GM12872 (cell line): ENCODE results near the gene CEACAM16.

Experiments
- TF ChIP-seq, protein P1 (sequence below): IDR thresholded peaks from 3 replicates; pipeline ENCODE4 v1.5.1; 2011; ENCODE audit warnings: low read depth, mild to moderate bottlenecking, low read length, moderate library complexity; ENCODE audit not compliant: insufficient read depth

CEACAM16 gene

GRCh38 chr19:44689290-44690130, 9.4 kb upstream of the CEACAM16 start:
- TF ChIP-seq, protein P1, sequence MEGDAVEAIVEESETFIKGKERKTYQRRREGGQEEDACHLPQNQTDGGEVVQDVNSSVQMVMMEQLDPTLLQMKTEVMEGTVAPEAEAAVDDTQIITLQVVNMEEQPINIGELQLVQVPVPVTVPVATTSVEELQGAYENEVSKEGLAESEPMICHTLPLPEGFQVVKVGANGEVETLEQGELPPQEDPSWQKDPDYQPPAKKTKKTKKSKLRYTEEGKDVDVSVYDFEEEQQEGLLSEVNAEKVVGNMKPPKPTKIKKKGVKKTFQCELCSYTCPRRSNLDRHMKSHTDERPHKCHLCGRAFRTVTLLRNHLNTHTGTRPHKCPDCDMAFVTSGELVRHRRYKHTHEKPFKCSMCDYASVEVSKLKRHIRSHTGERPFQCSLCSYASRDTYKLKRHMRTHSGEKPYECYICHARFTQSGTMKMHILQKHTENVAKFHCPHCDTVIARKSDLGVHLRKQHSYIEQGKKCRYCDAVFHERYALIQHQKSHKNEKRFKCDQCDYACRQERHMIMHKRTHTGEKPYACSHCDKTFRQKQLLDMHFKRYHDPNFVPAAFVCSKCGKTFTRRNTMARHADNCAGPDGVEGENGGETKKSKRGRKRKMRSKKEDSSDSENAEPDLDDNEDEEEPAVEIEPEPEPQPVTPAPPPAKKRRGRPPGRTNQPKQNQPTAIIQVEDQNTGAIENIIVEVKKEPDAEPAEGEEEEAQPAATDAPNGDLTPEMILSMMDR = peak; percentile 96

GRCh38 chr19:44690131-44690440, 8.9 kb upstream of the CEACAM16 start:
- TF ChIP-seq, protein P1 = no peak

GRCh38 chr19:44692379-44692721, 6.6 kb upstream of the CEACAM16 start:
- TF ChIP-seq, protein P1 = no peak

- TF ChIP-seq, protein P1 = peak; percentile 48
Observed at GRCh38 chr19:44694184-44694579, 4.8 kb upstream of the CEACAM16 start.

GRCh38 chr19:44696939-44697669, 1.8 kb upstream of the CEACAM16 start:
- TF ChIP-seq, protein P1 = no peak

DNA sequence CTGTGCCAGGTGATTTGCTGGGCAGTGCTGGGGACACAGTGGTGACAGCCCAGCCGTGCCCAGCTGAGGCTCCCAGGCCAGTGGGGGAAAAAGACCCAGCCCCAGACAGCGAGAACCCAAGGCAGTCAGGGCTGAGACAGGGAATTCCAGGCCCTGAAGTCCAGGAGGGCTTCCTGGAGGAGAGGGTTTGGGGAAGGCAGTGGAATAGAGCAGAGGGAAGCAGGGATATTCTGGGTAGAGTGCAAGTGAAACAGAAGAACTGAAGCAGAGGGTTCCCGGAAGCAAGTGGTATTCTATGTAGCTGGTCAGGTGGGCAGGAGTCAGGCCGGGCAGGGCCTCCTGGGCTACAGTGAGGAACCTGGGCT, 1.3 kb upstream of the CEACAM16 start:
- TF ChIP-seq, protein P1 = no peak

DNA sequence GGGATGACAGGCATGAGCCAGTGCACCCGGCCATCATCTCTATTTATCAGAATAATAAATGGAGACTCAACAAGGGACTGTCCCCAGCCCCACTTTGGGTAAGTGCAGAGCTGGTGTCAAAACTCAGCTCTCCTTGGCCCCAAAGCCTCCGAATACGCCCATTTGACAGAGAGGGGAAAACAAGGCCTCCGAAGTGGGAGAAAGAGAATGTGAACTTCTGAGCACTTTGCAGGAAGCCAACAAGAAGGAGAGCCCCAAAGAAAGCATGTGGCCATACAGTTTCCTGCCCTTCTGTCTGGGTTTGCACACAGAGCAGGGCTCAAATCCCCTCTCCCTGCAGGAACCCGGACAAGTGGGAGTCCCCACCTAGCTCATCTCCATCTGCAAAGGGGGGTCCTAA, 1.6 kb downstream of the CEACAM16 start:
- TF ChIP-seq, protein P1 = no peak
